ENCODE results near the gene NLRP6. TPM values are rescaled to one million over a fixed set of nuclear protein-coding genes. Genes with fewer than 3 reads are reported as not detected.
"Not testable (repeated sequence)": the region's sequence is repeated elsewhere in the genome, so short reads cannot be mapped to it uniquely, and the experiment has no call there.

The NLRP6 gene
- total RNA-seq, 4 donors from 2014 or later, result 0.75 to 1.3 TPM; not detected in 2

DNA sequence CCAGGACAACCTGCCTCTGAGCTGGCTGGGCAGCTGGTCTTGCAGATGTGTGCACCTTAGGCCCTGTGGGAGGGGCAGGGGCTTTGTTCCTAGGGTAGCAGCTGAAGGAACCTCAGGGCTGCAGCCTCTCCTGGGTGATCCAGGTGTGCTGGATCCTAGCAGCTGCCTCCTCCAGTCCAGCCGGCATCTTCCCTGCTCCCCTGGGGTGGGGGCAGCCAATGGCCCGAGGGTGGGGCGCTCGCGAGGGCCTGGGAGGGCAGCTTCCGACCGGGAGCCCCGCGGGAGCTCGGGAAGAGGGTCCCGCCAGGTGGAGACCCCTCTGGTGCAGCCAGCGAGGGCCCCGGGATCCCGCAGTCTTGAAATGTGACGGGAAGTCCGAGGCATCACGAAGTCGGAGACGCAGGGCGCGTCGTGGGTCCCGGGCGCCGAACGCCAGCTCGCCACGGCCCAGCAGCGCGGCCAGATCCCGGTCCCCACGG lies 37.3 kb downstream of the NLRP6 start:
- no peak for TF ChIP-seq POLR2A (IDR thresholded peaks at IDR 0.05)
- no peak for TF ChIP-seq CTCF (IDR thresholded peaks at IDR 0.05)
- peaks cover 0 to 24% (median 0%) of the 10 kb centered on the region in 4 donors for H3K27me3 ChIP-seq
- peak overlapping the region; percentile 40 to 77 (median 53) for H3K4me3 ChIP-seq
- DNase-seq, result no peak
- peak overlapping the region; percentile 85 to 92 (median 88) for H3K27ac ChIP-seq
- no peaks in the 10 kb centered on the region for H3K9me3 ChIP-seq
- WGBS, 2 donors, result 66% methylated on average over 16 of the region's 32 CpGs; no CpG with 5 or more reads in 1 of the 2 donors
- no peaks in the 10 kb centered on the region for H3K36me3 ChIP-seq
- H3K4me1 ChIP-seq, result peaks cover 26 to 78% (median 30%) of the 10 kb centered on the region in 3 donors
- intact Hi-C loops (cut with DNase I), result no loop called here

- WGBS, 2 donors, result 8 to 36% methylated on average over 6 to 26 of the region's 64 CpGs
- Histone ChIP-seq H3K27me3 (peaks cover 0 to 24% (median 0%) of the 10 kb centered on the region in 4 donors), H3K27ac (peak overlapping the region; percentile 85 to 92 (median 88)), H3K36me3 (no peaks in the 10 kb centered on the region), H3K4me3 (peak overlapping the region; percentile 40 to 77 (median 53)), H3K4me1 (peaks cover 26 to 84% (median 30%) of the 10 kb centered on the region in 3 donors), H3K9me3 (no peaks in the 10 kb centered on the region)
- no peak for DNase-seq
- intact Hi-C loops (cut with DNase I), result no loop called here
- TF ChIP-seq POLR2A (IDR thresholded peaks at IDR 0.05) (no peak), CTCF (IDR thresholded peaks at IDR 0.05) (no peak)
Measured at GRCh38 chr11:316031-316701, 38.0 kb downstream of the NLRP6 start.

GRCh38 chr11:316891-317301 lies 38.7 kb downstream of the NLRP6 start:
- Histone ChIP-seq H3K36me3 (no peaks in the 10 kb centered on the region), H3K4me3 (peak overlapping the region in 3 of 4 donors; percentile 51 to 77 (median 55)), H3K9me3 (no peaks in the 10 kb centered on the region), H3K27ac (peak overlapping the region; percentile 85 to 92 (median 88)), H3K4me1 (peaks cover 24 to 79% (median 28%) of the 10 kb centered on the region in 3 donors), H3K27me3 (peaks cover 0 to 24% (median 0%) of the 10 kb centered on the region in 4 donors)
- WGBS, 2 donors, result 23 to 40% methylated on average over 7 of the region's 7 CpGs
- TF ChIP-seq CTCF (IDR thresholded peaks at IDR 0.05), result no peak
- no peak for TF ChIP-seq POLR2A (IDR thresholded peaks at IDR 0.05)
- DNase-seq, result no peak
- intact Hi-C loops (cut with DNase I), result no loop called here

- WGBS, 2 donors, result 43 to 57% methylated on average over 5 to 8 of the region's 30 CpGs
- DNase-seq; H3K9me3 ChIP-seq; intact Hi-C loops (cut with DNase I); H3K36me3 ChIP-seq: not testable (repeated sequence)
- Histone ChIP-seq H3K4me1 (peaks cover 18 to 75% (median 19%) of the 10 kb centered on the region in 3 donors), H3K27ac (peak overlapping the region; percentile 46 to 92 (median 88)), H3K27me3 (peaks cover 0 to 24% (median 0%) of the 10 kb centered on the region in 4 donors), H3K4me3 (peak overlapping the region in 3 of 4 donors; percentile 30 to 77 (median 55))
Measured at GRCh38 chr11:317668-318404, 39.6 kb downstream of the NLRP6 start.

DNA sequence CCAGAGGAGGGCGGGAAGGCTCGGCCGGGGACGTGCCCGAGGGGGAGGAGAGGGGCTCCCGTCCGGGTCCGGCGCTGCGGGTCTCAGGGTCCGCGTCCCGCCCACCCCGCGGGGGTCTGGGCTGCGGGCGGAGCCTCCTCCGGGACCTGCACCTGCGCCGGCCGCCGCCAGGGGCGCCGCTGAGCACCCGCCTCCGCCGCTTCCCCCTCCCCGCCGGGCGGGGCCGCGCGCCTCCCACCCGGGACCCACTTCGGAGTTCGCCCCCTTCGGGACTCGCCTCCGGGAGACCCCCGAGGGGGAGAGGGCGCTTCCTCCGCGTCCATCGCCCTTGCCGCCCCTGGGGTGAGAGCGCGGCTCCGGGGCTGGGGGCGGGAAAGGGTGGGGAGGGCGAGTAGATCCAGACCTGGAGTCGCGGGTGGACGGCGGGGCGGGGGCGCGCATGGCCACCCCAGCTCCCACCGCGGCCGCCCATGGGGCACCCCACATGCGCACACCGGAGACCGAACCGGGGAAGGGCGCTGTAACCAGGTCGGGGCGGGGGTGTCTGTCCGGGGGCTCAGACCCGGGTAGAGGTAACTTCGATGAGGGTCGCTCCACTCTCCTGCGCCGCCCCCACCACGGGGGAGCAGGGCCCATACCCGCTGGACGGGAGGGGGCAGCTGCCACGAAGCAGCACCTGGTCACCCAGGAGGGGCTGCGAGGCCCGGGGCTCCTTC lies 40.4 kb downstream of the NLRP6 start:
- no CpG with 5 or more reads among the region's 79 CpGs for WGBS, 2 donors
- H3K9me3 ChIP-seq, result not testable (repeated sequence)

More for the DNA sequence above, 40.4 kb downstream of the NLRP6 start:
- peaks cover 11 to 69% (median 13%) of the 10 kb centered on the region in 3 donors for H3K4me1 ChIP-seq
- DNase-seq; intact Hi-C loops (cut with DNase I); H3K36me3 ChIP-seq: not testable (repeated sequence)
- H3K4me3 ChIP-seq, result peak overlapping the region; percentile 53 to 92 (median 69)
- peak overlapping the region; percentile 90 to 99 (median 96) for H3K27ac ChIP-seq
- peaks cover 0 to 24% (median 0%) of the 10 kb centered on the region in 4 donors for H3K27me3 ChIP-seq

Measured in esophagus squamous epithelium (tissue), 5 donors.